Left cardiac atrium (tissue), 4 donors: ENCODE results near the gene HLA-DOA. TPM values are rescaled to one million over a fixed set of nuclear protein-coding genes. Genes with fewer than 3 reads are reported as not detected.

Experiments used
- ATAC-seq, 2 donors: fragments of 200-7000 bp; cut with Tn5 transposase; one replicate each; pipeline ENCODE4 v1.9.1; 2020; ENCODE audit warnings: mild to moderate bottlenecking in 2 of 2, moderate library complexity in 2 of 2
- DNase-seq: peaks from one replicate; pipeline ENCODE4 v3.0.0-alpha.2; 2020
- intact Hi-C, 2 donors: fragments of 100-400 bp; cut with DNase I; formaldehyde crosslinking; loops; one replicate each; pipeline versions ENCODE4 v1.14.1 to v1.15.1; 2022 to 2023
- total RNA-seq, 2 donors: library from RNA; stranded (reverse); fragmentation: NEBNext Ultra II Directional; extraction: Animal tissue kit (Norgen Biotek cat#: 25700); gene quantifications; one replicate each; pipeline ENCODE4 v1.2.1, GENCODE V29; 2021
- donor health status: DM: no; HTN: yes; CAD: no.
- donor health status: DM: no; HTN: yes; CAD: no; lungs with severe emphysema.
- donor health status: DM: yes; HTN: yes; CAD: no.
- donor health status: Dilated cardiomyopathy.

The HLA-DOA gene
- total RNA-seq, 2 donors from 2014 or later: 1.8 to 3.0 TPM

- peak in 1 of 2 donors; percentile 1 for ATAC-seq
- no peak for DNase-seq
- intact Hi-C loops: no loop called here
Observed at GRCh38 chr6:32982702-32983492, 26.5 kb downstream of the HLA-DOA start.

- no peak for DNase-seq
- ATAC-seq: no peak
- intact Hi-C loops: no loop called here
Observed at GRCh38 chr6:32982084-32982701, 27.2 kb downstream of the HLA-DOA start.

DNA sequence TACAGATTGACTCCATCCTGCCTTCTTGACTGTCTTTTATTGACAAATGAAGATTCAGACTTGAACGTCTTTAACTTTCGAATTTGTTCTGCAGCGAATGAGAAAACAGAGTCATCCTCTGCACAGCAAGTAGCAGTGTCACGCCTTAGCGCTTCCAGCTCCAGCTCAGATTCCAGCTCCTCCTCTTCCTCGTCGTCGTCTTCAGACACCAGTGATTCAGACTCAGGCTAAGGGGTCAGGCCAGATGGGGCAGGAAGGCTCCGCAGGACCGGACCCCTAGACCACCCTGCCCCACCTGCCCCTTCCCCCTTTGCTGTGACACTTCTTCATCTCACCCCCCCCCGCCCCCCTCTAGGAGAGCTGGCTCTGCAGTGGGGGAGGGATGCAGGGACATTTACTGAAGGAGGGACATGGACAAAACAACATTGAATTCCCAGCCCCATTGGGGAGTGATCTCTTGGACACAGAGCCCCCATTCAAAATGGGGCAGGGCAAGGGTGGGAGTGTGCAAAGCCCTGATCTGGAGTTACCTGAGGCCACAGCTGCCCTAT, 28.8 kb downstream of the HLA-DOA start:
- DNase-seq (no peak), ATAC-seq (no peak)
- intact Hi-C loops: no loop called here

DNA sequence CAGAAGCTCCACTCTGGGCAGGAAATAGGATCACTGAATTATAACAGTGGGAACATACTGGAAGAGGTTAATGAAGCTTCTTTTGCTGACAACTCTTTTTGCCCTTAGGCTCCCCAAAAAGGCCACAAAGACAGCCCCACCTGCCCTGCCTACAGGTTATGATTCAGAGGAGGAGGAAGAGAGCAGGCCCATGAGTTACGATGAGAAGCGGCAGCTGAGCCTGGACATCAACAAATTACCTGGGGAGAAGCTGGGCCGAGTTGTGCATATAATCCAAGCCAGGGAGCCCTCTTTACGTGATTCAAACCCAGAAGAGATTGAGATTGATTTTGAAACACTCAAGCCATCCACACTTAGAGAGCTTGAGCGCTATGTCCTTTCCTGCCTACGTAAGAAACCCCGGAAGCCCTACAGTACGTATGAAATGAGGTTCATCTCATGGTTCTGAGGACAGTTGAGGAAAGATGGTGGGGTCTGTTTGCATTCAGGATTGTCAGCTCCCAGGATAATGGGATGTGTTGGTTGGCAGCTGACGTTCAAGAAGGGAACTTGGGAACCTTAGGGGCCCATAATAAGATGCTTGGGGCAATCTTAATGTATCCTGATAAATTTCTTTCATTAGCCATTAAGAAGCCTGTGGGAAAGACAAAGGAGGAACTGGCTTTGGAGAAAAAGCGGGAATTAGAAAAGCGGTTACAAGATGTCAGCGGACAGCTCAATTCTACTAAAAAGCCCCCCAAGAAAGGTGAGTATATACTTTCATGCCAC, 29.5 kb downstream of the HLA-DOA start:
- ATAC-seq (no peak), DNase-seq (no peak)
- intact Hi-C loops: no loop called here

GRCh38 chr6:32977953-32978324, 31.5 kb downstream of the HLA-DOA start:
- intact Hi-C loops: no loop called here
- DNase-seq: no peak
- no peak for ATAC-seq

GRCh38 chr6:32977272-32977952, 32.0 kb downstream of the HLA-DOA start:
- ATAC-seq: no peak
- no peak for DNase-seq
- intact Hi-C loops: no loop called here

DNA sequence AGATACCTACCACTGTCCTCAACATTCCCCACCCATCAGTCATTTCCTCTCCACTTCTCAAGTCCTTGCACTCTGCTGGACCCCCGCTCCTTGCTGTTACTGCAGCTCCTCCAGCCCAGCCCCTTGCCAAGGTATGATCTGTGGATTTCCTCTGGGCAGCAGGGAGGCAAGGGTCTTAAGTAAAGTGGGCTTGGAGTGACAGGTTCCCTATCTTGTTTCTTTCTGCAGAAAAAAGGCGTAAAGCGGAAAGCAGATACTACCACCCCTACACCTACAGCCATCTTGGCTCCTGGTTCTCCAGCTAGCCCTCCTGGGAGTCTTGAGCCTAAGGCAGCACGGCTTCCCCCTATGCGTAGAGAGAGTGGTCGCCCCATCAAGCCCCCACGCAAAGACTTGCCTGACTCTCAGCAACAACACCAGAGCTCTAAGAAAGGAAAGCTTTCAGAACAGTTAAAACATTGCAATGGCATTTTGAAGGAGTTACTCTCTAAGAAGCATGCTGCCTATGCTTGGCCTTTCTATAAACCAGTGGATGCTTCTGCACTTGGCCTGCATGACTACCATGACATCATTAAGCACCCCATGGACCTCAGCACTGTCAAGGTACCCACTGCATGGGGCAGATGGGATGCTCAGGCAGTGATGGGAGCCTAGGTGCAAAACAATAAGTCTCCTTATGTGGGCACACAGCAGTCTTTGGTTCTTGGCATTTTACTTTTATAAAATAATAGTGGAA, 32.9 kb downstream of the HLA-DOA start:
- DNase-seq (no peak), ATAC-seq (no peak)
- intact Hi-C loops: no loop called here

DNA sequence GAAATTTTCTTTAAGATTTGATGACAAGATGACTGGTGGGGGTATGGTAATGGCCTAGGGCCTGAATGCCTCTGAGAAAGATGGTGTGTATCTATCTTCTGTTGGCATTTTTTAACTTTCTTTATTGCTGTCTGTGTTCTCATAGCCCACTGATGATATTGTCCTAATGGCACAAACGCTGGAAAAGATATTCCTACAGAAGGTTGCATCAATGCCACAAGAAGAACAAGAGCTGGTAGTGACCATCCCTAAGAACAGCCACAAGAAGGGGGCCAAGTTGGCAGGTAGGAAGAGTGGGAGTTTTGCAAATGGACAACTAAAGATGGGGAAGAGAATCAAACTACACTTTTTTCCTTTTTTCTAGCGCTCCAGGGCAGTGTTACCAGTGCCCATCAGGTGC, 33.5 kb downstream of the HLA-DOA start:
- ATAC-seq (no peak), DNase-seq (no peak)
- intact Hi-C loops: no loop called here

GRCh38 chr6:32974541-32975308, 34.7 kb downstream of the HLA-DOA start:
- DNase-seq (no peak), ATAC-seq (no peak)
- intact Hi-C loops: no loop called here

- intact Hi-C loops: no loop called here
- ATAC-seq: no peak
Observed at GRCh38 chr6:32974016-32974333, 35.4 kb downstream of the HLA-DOA start.

GRCh38 chr6:32973144-32974015, 36.0 kb downstream of the HLA-DOA start:
- intact Hi-C loops: no loop called here
- DNase-seq: peak; percentile 51
- ATAC-seq: no peak

More at GRCh38 chr6:32974016-32974333, 35.4 kb downstream of the HLA-DOA start:
- DNase-seq: no peak

- DNase-seq: peak; percentile 53
- peak in 1 of 2 donors; percentile 1 for ATAC-seq
- intact Hi-C loops: no loop called here
Observed at GRCh38 chr6:32972353-32973143, 36.8 kb downstream of the HLA-DOA start.

GRCh38 chr6:32971581-32972352, 37.6 kb downstream of the HLA-DOA start:
- peak; percentile 99 for DNase-seq
- intact Hi-C loops: no loop called here
- ATAC-seq: peak; percentile 55 to 58

DNA sequence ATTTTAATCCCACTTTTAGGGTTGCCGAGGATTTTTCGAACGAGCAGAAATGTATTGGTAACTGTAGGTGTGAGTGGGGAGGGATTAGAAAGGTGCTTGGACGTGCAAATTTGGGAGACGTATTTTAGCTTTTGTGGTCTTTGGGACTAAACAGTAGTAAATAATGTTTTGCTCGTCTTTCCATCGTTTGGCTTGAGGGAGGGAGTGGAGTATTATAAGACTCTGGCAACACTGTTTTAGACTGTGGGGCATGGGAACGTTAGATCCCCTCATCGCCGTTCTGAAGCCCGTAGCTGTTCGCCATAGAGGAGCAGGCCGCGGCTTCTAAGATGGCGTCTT, 38.2 kb downstream of the HLA-DOA start:
- intact Hi-C loops: no loop called here

DNA sequence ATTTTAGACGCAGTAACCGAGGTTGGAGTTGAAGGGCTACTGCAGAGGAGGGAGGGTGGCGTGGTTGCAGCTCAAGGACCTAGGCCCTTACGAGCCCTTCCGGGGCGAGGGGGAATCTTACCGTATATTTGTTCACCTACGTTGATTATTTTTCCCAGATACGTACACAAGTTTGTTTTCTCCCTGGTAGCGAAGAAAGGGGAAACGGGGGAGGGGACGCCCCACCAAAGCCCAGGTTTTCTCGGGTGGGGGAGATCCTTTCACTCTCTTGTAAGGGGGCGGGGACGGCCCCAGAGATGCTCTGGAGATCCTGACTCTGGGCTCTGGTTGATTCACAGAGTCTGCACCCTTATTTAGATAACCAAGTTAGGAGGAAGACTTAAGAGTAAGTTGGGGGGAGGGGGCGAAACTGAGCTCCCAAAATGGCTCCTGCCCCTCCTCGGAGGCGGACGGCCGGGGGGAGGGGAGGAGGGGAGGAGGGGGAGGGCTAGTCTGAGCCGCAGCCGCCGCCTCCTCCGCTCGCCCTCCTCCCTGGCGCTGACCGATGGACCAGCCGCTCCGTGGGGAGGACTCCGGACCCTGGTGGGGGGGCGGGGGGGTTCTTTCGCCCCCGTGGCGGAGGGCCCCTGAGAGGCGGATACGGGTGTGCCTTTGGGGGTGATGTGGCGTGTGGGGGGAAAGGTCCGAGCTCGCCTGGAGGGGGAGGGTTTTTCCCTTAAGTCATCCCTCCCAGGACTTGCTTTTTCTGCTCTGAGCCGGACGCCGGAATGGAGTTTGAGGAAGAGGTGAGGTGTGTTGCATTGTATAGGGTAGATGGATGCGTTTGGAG, 38.8 kb downstream of the HLA-DOA start:
- intact Hi-C loops: no loop called here
- peak; percentile 93 for DNase-seq

More for the DNA sequence above, 38.2 kb downstream of the HLA-DOA start:
- no peak for DNase-seq
- no peak for ATAC-seq

More for the DNA sequence above, 38.8 kb downstream of the HLA-DOA start:
- ATAC-seq: peak; percentile 47 to 58
